ENCODE measurements around the gene DTNB. TPM values are rescaled to one million over a fixed set of nuclear protein-coding genes. Genes with fewer than 3 reads are reported as not detected.

DTNB gene
- total RNA-seq, 4 donors from 2014 or later: 3.9 to 8.7 (median 4.4) TPM

DNA sequence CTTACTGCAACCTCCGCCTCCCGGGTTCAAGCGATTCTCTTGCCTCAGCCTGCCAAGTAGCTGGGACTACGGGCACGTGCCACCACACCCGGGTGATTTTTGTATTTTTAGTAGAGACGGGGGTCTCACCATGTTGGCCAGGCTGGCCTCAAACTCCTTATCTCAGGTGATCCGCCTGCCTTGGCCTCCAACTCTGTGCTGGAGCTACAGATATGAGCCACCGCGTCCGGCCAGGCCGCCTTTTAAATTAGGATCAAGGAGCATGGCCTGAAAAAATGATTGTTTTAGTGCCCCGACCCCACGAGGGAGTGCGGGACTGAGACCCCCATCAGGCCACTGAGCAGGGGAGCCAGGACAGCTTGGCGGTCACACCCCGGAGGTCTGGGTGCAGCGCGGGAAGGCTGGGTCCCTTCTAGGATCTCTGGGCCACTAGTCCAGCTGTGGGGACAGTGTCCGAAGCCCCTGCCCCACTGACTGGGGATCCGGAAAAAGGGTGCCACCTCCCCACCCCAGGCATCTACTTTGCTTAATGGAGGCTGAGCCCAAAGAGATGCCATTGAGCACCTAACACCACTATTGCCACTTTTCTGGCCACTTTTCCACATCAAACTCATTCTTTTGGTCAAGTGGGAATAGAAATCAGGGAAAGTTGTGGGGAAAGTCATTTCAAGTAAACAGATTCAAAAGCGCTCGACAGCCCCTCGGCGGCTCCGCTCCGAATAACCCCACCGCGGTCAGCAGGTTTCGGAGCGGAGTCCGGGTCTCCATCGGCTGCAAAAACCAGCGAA lies 311.9 kb downstream of the DTNB start:
- Histone ChIP-seq H3K4me1 (peaks cover 0 to 15% (median 4%) of the 10 kb centered on the region in 3 donors), H3K27me3 (no peaks in the 10 kb centered on the region), H3K36me3 (no peaks in the 10 kb centered on the region), H3K9me3 (no peaks in the 10 kb centered on the region), H3K4me3 (peak overlapping the region in 1 of 2 donors; percentile 36), H3K27ac (peak overlapping the region in 1 of 4 donors; percentile 70)
- 1 to 91% methylated on average over 5 to 13 of the region's 34 CpGs for WGBS, 2 donors (ENCODE audit: low coverage in 1 of 2)
- ATAC-seq: no peak
- no peak for TF ChIP-seq POLR2A (IDR thresholded peaks at IDR 0.05)
- TF ChIP-seq EP300 (IDR thresholded peaks at IDR 0.05): no peak
- TF ChIP-seq CTCF (IDR thresholded peaks at IDR 0.05): no peak
- no peak for TF ChIP-seq POLR2AphosphoS5 (IDR thresholded peaks at IDR 0.05)

DNA sequence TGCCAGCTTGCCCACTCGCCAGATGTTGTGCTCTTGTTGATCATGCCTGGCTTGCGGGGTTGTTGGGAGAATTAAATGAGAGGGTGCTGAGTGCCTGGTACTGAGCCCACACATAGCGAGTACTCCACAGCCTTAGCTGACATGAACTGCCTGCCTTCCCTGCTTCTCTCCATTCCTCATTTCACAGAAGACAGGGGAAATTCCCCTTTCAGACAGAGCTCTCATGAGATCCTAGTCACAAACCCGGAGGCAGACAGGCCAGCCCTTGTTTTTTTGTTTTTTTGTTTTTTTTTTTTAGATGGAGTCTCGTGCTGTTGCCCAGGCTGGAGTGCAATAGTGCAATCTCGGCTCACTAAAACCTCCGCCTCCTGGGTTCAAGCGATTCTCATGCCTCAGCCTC lies 314.5 kb downstream of the DTNB start:
- TF ChIP-seq CTCF (IDR thresholded peaks at IDR 0.05) (no peak), POLR2A (IDR thresholded peaks at IDR 0.05) (no peak), EP300 (IDR thresholded peaks at IDR 0.05) (no peak), POLR2AphosphoS5 (IDR thresholded peaks at IDR 0.05) (no peak)
- Histone ChIP-seq H3K27ac (no peak overlapping the region), H3K9me3 (no peaks in the 10 kb centered on the region), H3K27me3 (no peaks in the 10 kb centered on the region), H3K36me3 (no peaks in the 10 kb centered on the region), H3K4me1 (peaks cover 0 to 15% (median 4%) of the 10 kb centered on the region in 3 donors), H3K4me3 (no peak overlapping the region)
- no peak for ATAC-seq
- WGBS, 2 donors (ENCODE audit: low coverage in 1 of 2): 0 to 71% methylated on average over 1 to 5 of the region's 8 CpGs

DNA sequence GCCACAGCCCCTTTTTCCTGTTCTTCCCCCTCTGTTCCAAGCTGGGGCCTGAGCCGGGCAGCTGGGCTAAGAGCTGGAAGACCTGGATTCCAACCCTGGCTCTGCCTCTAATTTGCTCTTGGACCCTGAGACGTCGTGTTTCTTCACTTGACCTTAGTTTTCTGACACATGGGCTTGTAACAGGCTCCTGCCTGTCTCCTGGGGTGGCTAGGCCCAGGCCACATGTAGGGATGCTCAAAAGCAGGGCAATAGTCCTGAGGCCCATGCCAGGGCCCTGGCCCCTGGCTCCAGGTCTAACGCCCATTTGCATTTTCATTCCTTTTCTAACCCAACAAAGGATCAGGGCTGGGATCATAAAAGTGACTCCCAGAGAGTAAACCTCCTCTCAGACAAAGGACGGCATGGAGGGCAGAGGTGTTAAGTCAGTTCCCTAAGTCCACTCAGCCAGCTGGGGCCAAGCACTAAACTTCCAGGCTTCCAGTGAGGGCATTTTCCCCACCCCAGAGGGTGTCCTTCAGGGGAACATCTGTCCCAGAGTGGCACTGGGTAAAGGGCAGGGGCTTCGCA lies 315.0 kb downstream of the DTNB start:
- TF ChIP-seq EP300 (IDR thresholded peaks at IDR 0.05): no peak
- no peak for TF ChIP-seq POLR2AphosphoS5 (IDR thresholded peaks at IDR 0.05)
- no peak for TF ChIP-seq POLR2A (IDR thresholded peaks at IDR 0.05)
- TF ChIP-seq CTCF (IDR thresholded peaks at IDR 0.05): no peak
- 89 to 100% methylated on average over 1 of the region's 6 CpGs for WGBS, 2 donors (ENCODE audit: low coverage in 1 of 2)
- Histone ChIP-seq H3K27me3 (no peaks in the 10 kb centered on the region), H3K36me3 (no peaks in the 10 kb centered on the region), H3K27ac (no peak overlapping the region), H3K4me3 (no peak overlapping the region), H3K9me3 (no peaks in the 10 kb centered on the region), H3K4me1 (peaks cover 0 to 15% (median 4%) of the 10 kb centered on the region in 3 donors)
- no peak for ATAC-seq

- no peaks in the 10 kb centered on the region for H3K4me1 ChIP-seq
- no peak for ATAC-seq
- no peak for TF ChIP-seq POLR2AphosphoS5 (IDR thresholded peaks at IDR 0.05)
- TF ChIP-seq CTCF (IDR thresholded peaks at IDR 0.05): no peak
- no peak for TF ChIP-seq POLR2A (IDR thresholded peaks at IDR 0.05)
- TF ChIP-seq EP300 (IDR thresholded peaks at IDR 0.05): no peak
- H3K4me3 ChIP-seq: no peak overlapping the region
- WGBS, 2 donors (ENCODE audit: low coverage in 1 of 2): 75% methylated on average over 2 of the region's 4 CpGs; no CpG with 5 or more reads in 1 of the 2 donors
- H3K9me3 ChIP-seq: no peaks in the 10 kb centered on the region
- no peaks in the 10 kb centered on the region for H3K36me3 ChIP-seq
- no peaks in the 10 kb centered on the region for H3K27me3 ChIP-seq
- H3K27ac ChIP-seq: no peak overlapping the region
Measured at GRCh38 chr2:25356088-25356487, 317.3 kb downstream of the DTNB start.

GRCh38 chr2:25355270-25355669 lies 318.1 kb downstream of the DTNB start:
- no peaks in the 10 kb centered on the region for H3K9me3 ChIP-seq
- H3K4me3 ChIP-seq: no peak overlapping the region
- no peak overlapping the region for H3K27ac ChIP-seq
- no peaks in the 10 kb centered on the region for H3K4me1 ChIP-seq
- WGBS, 2 donors (ENCODE audit: low coverage in 1 of 2): no CpG with 5 or more reads among the region's 8 CpGs
- TF ChIP-seq POLR2AphosphoS5 (IDR thresholded peaks at IDR 0.05): no peak
- TF ChIP-seq CTCF (IDR thresholded peaks at IDR 0.05): no peak
- no peak for TF ChIP-seq POLR2A (IDR thresholded peaks at IDR 0.05)
- no peak for TF ChIP-seq EP300 (IDR thresholded peaks at IDR 0.05)
- no peaks in the 10 kb centered on the region for H3K27me3 ChIP-seq
- no peak for ATAC-seq
- H3K36me3 ChIP-seq: no peaks in the 10 kb centered on the region

Measured in gastroesophageal sphincter (tissue), 4 donors.